IgD-negative memory B cell (primary cell): ENCODE data around the gene DAW1. TPM values are rescaled to one million over a fixed set of nuclear protein-coding genes. Genes with fewer than 3 reads are reported as not detected.
"Not testable (repeated sequence)": the region's sequence is repeated elsewhere in the genome, so short reads cannot be mapped to it uniquely, and the experiment has no call there.

Experiments used
- H3K27ac Mint-ChIP-seq, 3 donors: one replicate each; pipeline ENCODE4 v1.8.0; 2020 to 2022; ENCODE audit warnings: mild to moderate bottlenecking in 3 of 3, mixed read lengths in 3 of 3, moderate library complexity in 1 of 3
- H3K27me3 Mint-ChIP-seq: one replicate; pipeline ENCODE4 v1.8.0; 2021; ENCODE audit warnings: mixed read lengths
- H3K36me3 Mint-ChIP-seq: one replicate; pipeline ENCODE4 v1.8.0; 2020; ENCODE audit warnings: mild to moderate bottlenecking, mixed read lengths
- H3K4me1 Mint-ChIP-seq, 3 donors: one replicate each; pipeline ENCODE4 v1.8.0; 2020 to 2022; ENCODE audit warnings: mixed read lengths in 3 of 3, mild to moderate bottlenecking in 1 of 3
- H3K4me3 Mint-ChIP-seq, 4 donors: one replicate each; pipeline ENCODE4 v1.8.0; 2020 to 2022; ENCODE audit warnings: mild to moderate bottlenecking in 4 of 4, mixed read lengths in 4 of 4, moderate library complexity in 3 of 4
- H3K9me3 Mint-ChIP-seq, 3 donors: one replicate each; pipeline ENCODE4 v1.8.0; 2020 to 2021; ENCODE audit warnings: mixed read lengths in 3 of 3, mild to moderate bottlenecking in 1 of 3
- polyA plus RNA-seq: library from polyadenylated mRNA; unstranded; fragments of 300-500 nt; fragmentation: Illumina TruSeq; gene quantifications from one replicate; pipeline ENCODE4 v1.2.3, GENCODE V29; 2021

Gene DAW1
- polyA plus RNA-seq: not detected

GRCh38 chr2:227871375-227871791, at the start of gene DAW1:
Gene DAW1 (plus strand): TSS chr2:227871631. CDS start chr2:227871690, 59 bp downstream.
- peaks cover 18% of the 10 kb centered on the region for H3K27me3 Mint-ChIP-seq
- peaks cover 2% of the 10 kb centered on the region for H3K36me3 Mint-ChIP-seq

GRCh38 chr2:227822416-227823003, 48.9 kb upstream of the DAW1 start:
- no peak overlapping the region for H3K4me3 Mint-ChIP-seq
- no peaks in the 10 kb centered on the region for H3K36me3 Mint-ChIP-seq
- no peaks in the 10 kb centered on the region for H3K4me1 Mint-ChIP-seq
- peaks cover 0 to 3% (median 2%) of the 10 kb centered on the region in 3 donors for H3K9me3 Mint-ChIP-seq
- no peak overlapping the region for H3K27ac Mint-ChIP-seq
- H3K27me3 Mint-ChIP-seq: peaks cover 8% of the 10 kb centered on the region

More at GRCh38 chr2:227871375-227871791, at the start of gene DAW1:
- no peak within 1 kb of the TSS for H3K27ac Mint-ChIP-seq
- peaks cover 0 to 2% (median 0%) of the 10 kb centered on the region in 3 donors for H3K9me3 Mint-ChIP-seq
- H3K4me1 Mint-ChIP-seq: no peaks in the 10 kb centered on the region
- H3K4me3 Mint-ChIP-seq: no peak within 1 kb of the TSS

GRCh38 chr2:227823922-227824321, 47.5 kb upstream of the DAW1 start:
- Mint-ChIP-seq H3K27ac (no peak overlapping the region), H3K4me3 (no peak overlapping the region), H3K4me1 (no peaks in the 10 kb centered on the region)

GRCh38 chr2:227824711-227825110, 46.7 kb upstream of the DAW1 start:
- Mint-ChIP-seq H3K36me3 (no peaks in the 10 kb centered on the region), H3K27ac (no peak overlapping the region), H3K27me3 (peaks cover 8% of the 10 kb centered on the region), H3K4me3 (no peak overlapping the region), H3K4me1 (no peaks in the 10 kb centered on the region), H3K9me3 (peaks cover 0 to 3% (median 2%) of the 10 kb centered on the region in 3 donors)

More at GRCh38 chr2:227823922-227824321, 47.5 kb upstream of the DAW1 start:
- Mint-ChIP-seq H3K9me3 (peaks cover 0 to 3% (median 2%) of the 10 kb centered on the region in 3 donors), H3K36me3 (no peaks in the 10 kb centered on the region), H3K27me3 (peaks cover 8% of the 10 kb centered on the region)

GRCh38 chr2:227826019-227826521, 45.4 kb upstream of the DAW1 start:
- peaks cover 4% of the 10 kb centered on the region for H3K27me3 Mint-ChIP-seq
- H3K36me3 Mint-ChIP-seq: no peaks in the 10 kb centered on the region
- H3K27ac Mint-ChIP-seq: no peak overlapping the region
- H3K4me1 Mint-ChIP-seq: no peaks in the 10 kb centered on the region
- H3K4me3 Mint-ChIP-seq: peak overlapping the region in 1 of 4 donors; percentile 35
- H3K9me3 Mint-ChIP-seq: peaks cover 0 to 3% (median 2%) of the 10 kb centered on the region in 3 donors

- no peaks in the 10 kb centered on the region for H3K36me3 Mint-ChIP-seq
- H3K27me3 Mint-ChIP-seq: peaks cover 4% of the 10 kb centered on the region
- no peaks in the 10 kb centered on the region for H3K4me1 Mint-ChIP-seq
- no peak overlapping the region for H3K27ac Mint-ChIP-seq
- H3K9me3 Mint-ChIP-seq: peaks cover 0 to 3% (median 0%) of the 10 kb centered on the region in 3 donors
- H3K4me3 Mint-ChIP-seq: peak overlapping the region in 2 of 4 donors; percentile 15 to 49
Measured at GRCh38 chr2:227826563-227826962, 44.9 kb upstream of the DAW1 start.

GRCh38 chr2:227827143-227827542, 44.3 kb upstream of the DAW1 start:
- peaks cover 0 to 3% (median 0%) of the 10 kb centered on the region in 3 donors for H3K9me3 Mint-ChIP-seq
- no peak overlapping the region for H3K27ac Mint-ChIP-seq
- peaks cover 4% of the 10 kb centered on the region for H3K27me3 Mint-ChIP-seq
- no peaks in the 10 kb centered on the region for H3K4me1 Mint-ChIP-seq
- H3K36me3 Mint-ChIP-seq: no peaks in the 10 kb centered on the region
- no peak overlapping the region for H3K4me3 Mint-ChIP-seq

- peaks cover 0 to 3% (median 0%) of the 10 kb centered on the region in 3 donors for H3K9me3 Mint-ChIP-seq
- H3K27me3 Mint-ChIP-seq: peaks cover 3% of the 10 kb centered on the region
- no peaks in the 10 kb centered on the region for H3K4me1 Mint-ChIP-seq
- no peak overlapping the region for H3K27ac Mint-ChIP-seq
- H3K4me3 Mint-ChIP-seq: no peak overlapping the region
- no peaks in the 10 kb centered on the region for H3K36me3 Mint-ChIP-seq
Measured at GRCh38 chr2:227828477-227828912, 42.9 kb upstream of the DAW1 start.

- Mint-ChIP-seq H3K9me3 (peaks cover 0 to 3% (median 0%) of the 10 kb centered on the region in 3 donors), H3K27me3 (peaks cover 3% of the 10 kb centered on the region), H3K4me3 (no peak overlapping the region), H3K4me1 (no peaks in the 10 kb centered on the region), H3K36me3 (no peaks in the 10 kb centered on the region), H3K27ac (no peak overlapping the region)
Measured at GRCh38 chr2:227829337-227829736, 42.1 kb upstream of the DAW1 start.

GRCh38 chr2:227834423-227834822, 37.0 kb upstream of the DAW1 start:
- Mint-ChIP-seq H3K9me3 (peaks cover 0 to 2% (median 0%) of the 10 kb centered on the region in 3 donors), H3K4me1 (no peaks in the 10 kb centered on the region), H3K36me3 (no peaks in the 10 kb centered on the region), H3K4me3 (no peak overlapping the region), H3K27me3 (no peaks in the 10 kb centered on the region), H3K27ac (no peak overlapping the region)

- peaks cover 0 to 2% (median 0%) of the 10 kb centered on the region in 3 donors for H3K9me3 Mint-ChIP-seq
- H3K27ac Mint-ChIP-seq: no peak overlapping the region
- no peaks in the 10 kb centered on the region for H3K27me3 Mint-ChIP-seq
- H3K36me3 Mint-ChIP-seq: no peaks in the 10 kb centered on the region
- H3K4me1 Mint-ChIP-seq: no peaks in the 10 kb centered on the region
- H3K4me3 Mint-ChIP-seq: no peak overlapping the region
Measured at GRCh38 chr2:227834916-227835650, 36.3 kb upstream of the DAW1 start.

- H3K4me1 Mint-ChIP-seq, H3K9me3 Mint-ChIP-seq, H3K27ac Mint-ChIP-seq, H3K36me3 Mint-ChIP-seq, H3K4me3 Mint-ChIP-seq, H3K27me3 Mint-ChIP-seq: not testable (repeated sequence)
Measured at GRCh38 chr2:227839339-227840129, 31.9 kb upstream of the DAW1 start.

- Mint-ChIP-seq H3K27ac (no peak overlapping the region), H3K4me3 (no peak overlapping the region), H3K9me3 (peaks cover 0 to 3% (median 0%) of the 10 kb centered on the region in 3 donors)
Measured at GRCh38 chr2:227846831-227847230, 24.6 kb upstream of the DAW1 start.

GRCh38 chr2:227848146-227848545, 23.3 kb upstream of the DAW1 start:
- peak overlapping the region in 1 of 3 donors; percentile 4 for H3K27ac Mint-ChIP-seq
- no peak overlapping the region for H3K4me3 Mint-ChIP-seq
- peaks cover 0 to 3% (median 0%) of the 10 kb centered on the region in 3 donors for H3K9me3 Mint-ChIP-seq
- H3K27me3 Mint-ChIP-seq: peaks cover 5% of the 10 kb centered on the region
- H3K4me1 Mint-ChIP-seq: peaks cover 0 to 4% (median 4%) of the 10 kb centered on the region in 3 donors
- H3K36me3 Mint-ChIP-seq: no peaks in the 10 kb centered on the region

More at GRCh38 chr2:227846831-227847230, 24.6 kb upstream of the DAW1 start:
- Mint-ChIP-seq H3K27me3 (peaks cover 1% of the 10 kb centered on the region), H3K36me3 (no peaks in the 10 kb centered on the region), H3K4me1 (peaks cover 0 to 4% (median 4%) of the 10 kb centered on the region in 3 donors)

- H3K27ac Mint-ChIP-seq: peak overlapping the region in 1 of 3 donors; percentile 4
- peak overlapping the region in 1 of 4 donors; percentile 41 for H3K4me3 Mint-ChIP-seq
- H3K27me3 Mint-ChIP-seq: peaks cover 6% of the 10 kb centered on the region
- H3K36me3 Mint-ChIP-seq: no peaks in the 10 kb centered on the region
- H3K4me1 Mint-ChIP-seq: peaks cover 0 to 4% (median 4%) of the 10 kb centered on the region in 3 donors
- peaks cover 0 to 3% (median 0%) of the 10 kb centered on the region in 3 donors for H3K9me3 Mint-ChIP-seq
Measured at GRCh38 chr2:227848586-227848985, 22.8 kb upstream of the DAW1 start.
